ENCODE results near the gene SPRED2.

Gene SPRED2

DNA sequence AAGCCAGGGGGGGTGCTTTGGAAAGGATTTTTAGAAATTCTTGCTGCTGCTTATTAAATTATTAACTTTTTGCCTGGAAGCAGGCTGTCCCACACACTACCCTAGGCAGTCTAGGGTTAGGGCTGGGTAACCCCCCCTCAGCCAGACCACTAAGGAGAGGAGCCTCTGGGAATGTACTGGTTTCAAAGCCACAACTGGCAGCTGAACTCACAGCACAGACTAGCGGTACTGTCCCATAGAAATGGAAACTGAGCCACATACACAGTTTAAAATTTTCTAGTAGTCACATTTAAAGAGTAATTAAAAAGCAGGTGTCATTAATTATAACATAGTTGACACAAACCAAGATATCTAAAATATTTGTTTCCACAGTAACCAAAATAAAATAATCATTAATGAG, 50.1 kb downstream of the SPRED2 start:
- TF ChIP-seq TAF1 (IDR thresholded peaks at IDR 0.05; ENCODE audit: borderline replicate concordance, insufficient read depth, low read length) (no peak), SIN3A (IDR thresholded peaks at IDR 0.05; ENCODE audit: borderline replicate concordance, insufficient read depth, low read length) (no peak), POLR2AphosphoS5 (IDR thresholded peaks at IDR 0.05; ENCODE audit: low read depth, low read length) (no peak), FOXP2 (optimal IDR thresholded peaks at IDR 0.05; ENCODE audit: borderline replicate concordance, extremely low read depth, extremely low read length, insufficient read depth) (no peak)
- TF ChIP-seq, protein P1, sequence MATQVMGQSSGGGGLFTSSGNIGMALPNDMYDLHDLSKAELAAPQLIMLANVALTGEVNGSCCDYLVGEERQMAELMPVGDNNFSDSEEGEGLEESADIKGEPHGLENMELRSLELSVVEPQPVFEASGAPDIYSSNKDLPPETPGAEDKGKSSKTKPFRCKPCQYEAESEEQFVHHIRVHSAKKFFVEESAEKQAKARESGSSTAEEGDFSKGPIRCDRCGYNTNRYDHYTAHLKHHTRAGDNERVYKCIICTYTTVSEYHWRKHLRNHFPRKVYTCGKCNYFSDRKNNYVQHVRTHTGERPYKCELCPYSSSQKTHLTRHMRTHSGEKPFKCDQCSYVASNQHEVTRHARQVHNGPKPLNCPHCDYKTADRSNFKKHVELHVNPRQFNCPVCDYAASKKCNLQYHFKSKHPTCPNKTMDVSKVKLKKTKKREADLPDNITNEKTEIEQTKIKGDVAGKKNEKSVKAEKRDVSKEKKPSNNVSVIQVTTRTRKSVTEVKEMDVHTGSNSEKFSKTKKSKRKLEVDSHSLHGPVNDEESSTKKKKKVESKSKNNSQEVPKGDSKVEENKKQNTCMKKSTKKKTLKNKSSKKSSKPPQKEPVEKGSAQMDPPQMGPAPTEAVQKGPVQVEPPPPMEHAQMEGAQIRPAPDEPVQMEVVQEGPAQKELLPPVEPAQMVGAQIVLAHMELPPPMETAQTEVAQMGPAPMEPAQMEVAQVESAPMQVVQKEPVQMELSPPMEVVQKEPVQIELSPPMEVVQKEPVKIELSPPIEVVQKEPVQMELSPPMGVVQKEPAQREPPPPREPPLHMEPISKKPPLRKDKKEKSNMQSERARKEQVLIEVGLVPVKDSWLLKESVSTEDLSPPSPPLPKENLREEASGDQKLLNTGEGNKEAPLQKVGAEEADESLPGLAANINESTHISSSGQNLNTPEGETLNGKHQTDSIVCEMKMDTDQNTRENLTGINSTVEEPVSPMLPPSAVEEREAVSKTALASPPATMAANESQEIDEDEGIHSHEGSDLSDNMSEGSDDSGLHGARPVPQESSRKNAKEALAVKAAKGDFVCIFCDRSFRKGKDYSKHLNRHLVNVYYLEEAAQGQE (IDR thresholded peaks at IDR 0.05; ENCODE audit: insufficient read depth in 1 of 2, low read depth in 2 of 2, low read length in 2 of 2): no peak

DNA sequence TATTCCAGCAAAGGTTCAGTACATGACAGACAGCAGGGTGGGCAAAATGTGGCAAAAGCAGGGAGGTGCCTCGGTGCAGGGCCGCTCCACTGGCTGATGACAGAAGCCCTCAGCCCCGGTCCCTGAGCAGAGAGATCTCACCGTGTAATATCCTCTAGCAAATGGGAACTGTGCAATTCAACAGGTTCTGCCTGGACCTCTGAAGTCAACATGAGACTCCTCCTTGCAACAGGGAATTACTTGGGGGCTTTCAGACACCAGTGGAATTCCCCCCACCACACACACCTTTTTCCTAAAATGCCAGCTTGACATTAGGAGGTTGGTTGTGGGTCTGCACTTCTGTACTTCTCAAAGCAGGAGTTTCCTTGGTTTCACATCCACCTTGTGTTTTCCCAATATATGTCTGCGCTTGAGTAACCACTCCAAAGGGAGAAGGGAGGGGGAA, 50.8 kb downstream of the SPRED2 start:
- TF ChIP-seq POLR2AphosphoS5 (IDR thresholded peaks at IDR 0.05; ENCODE audit: low read depth, low read length): no peak
- no peak for TF ChIP-seq TAF1 (IDR thresholded peaks at IDR 0.05; ENCODE audit: borderline replicate concordance, insufficient read depth, low read length)
- no peak for TF ChIP-seq SIN3A (IDR thresholded peaks at IDR 0.05; ENCODE audit: borderline replicate concordance, insufficient read depth, low read length)
- TF ChIP-seq, protein P1 (IDR thresholded peaks at IDR 0.05; ENCODE audit: insufficient read depth in 1 of 2, low read depth in 2 of 2, low read length in 2 of 2): no peak
- TF ChIP-seq FOXP2 (optimal IDR thresholded peaks at IDR 0.05; ENCODE audit: borderline replicate concordance, extremely low read depth, extremely low read length, insufficient read depth): no peak

DNA sequence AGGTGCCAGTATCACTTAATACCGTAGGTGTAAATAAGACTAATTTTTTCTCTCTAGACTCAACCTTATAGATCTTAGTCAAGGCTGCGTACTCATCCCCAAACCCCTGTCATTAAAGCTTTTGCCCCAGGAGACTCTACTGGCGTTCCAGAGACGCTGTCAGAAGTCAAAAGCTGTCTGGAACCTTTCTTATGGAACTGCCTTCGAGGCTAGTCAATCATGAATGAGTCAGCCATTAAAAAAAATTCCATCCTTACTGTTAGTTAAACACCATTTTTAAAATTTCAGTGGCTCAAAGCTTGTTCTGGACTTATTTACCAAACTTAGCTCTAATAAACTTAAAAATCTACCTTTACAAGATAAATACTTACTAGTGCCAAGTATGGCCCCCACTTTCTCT, 52.1 kb downstream of the SPRED2 start:
- TF ChIP-seq POLR2AphosphoS5 (IDR thresholded peaks at IDR 0.05; ENCODE audit: low read depth, low read length) (no peak), TAF1 (IDR thresholded peaks at IDR 0.05; ENCODE audit: borderline replicate concordance, insufficient read depth, low read length) (no peak), FOXP2 (optimal IDR thresholded peaks at IDR 0.05; ENCODE audit: borderline replicate concordance, extremely low read depth, extremely low read length, insufficient read depth) (no peak), SIN3A (IDR thresholded peaks at IDR 0.05; ENCODE audit: borderline replicate concordance, insufficient read depth, low read length) (no peak)
- TF ChIP-seq, protein P1 (IDR thresholded peaks at IDR 0.05; ENCODE audit: insufficient read depth in 1 of 2, low read depth in 2 of 2, low read length in 2 of 2): no peak

DNA sequence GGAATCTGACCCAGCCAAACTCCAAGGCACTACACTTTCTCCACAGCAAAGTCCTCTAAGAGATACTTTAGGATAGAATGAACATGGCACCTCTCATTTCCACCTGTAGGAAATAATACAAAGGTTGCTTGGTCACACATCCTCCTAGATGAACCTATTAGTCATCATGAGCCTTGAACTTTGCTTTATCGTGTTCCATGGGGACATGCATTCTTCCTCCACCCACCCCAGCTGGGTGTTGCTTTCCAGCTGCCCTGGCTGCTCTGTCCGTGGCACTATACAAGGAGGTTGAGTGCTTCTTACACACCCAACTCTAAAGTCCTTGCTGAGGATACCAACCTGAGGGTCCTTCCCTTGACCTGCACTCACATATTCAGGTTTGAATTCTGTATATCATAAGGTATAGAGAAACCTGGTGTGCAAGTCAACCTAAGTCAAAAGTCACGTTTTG, 52.7 kb downstream of the SPRED2 start:
- TF ChIP-seq, protein P1 (IDR thresholded peaks at IDR 0.05; ENCODE audit: insufficient read depth in 1 of 2, low read depth in 2 of 2, low read length in 2 of 2): no peak
- no peak for TF ChIP-seq SIN3A (IDR thresholded peaks at IDR 0.05; ENCODE audit: borderline replicate concordance, insufficient read depth, low read length)
- no peak for TF ChIP-seq POLR2AphosphoS5 (IDR thresholded peaks at IDR 0.05; ENCODE audit: low read depth, low read length)
- no peak for TF ChIP-seq TAF1 (IDR thresholded peaks at IDR 0.05; ENCODE audit: borderline replicate concordance, insufficient read depth, low read length)
- no peak for TF ChIP-seq FOXP2 (optimal IDR thresholded peaks at IDR 0.05; ENCODE audit: borderline replicate concordance, extremely low read depth, extremely low read length, insufficient read depth)

DNA sequence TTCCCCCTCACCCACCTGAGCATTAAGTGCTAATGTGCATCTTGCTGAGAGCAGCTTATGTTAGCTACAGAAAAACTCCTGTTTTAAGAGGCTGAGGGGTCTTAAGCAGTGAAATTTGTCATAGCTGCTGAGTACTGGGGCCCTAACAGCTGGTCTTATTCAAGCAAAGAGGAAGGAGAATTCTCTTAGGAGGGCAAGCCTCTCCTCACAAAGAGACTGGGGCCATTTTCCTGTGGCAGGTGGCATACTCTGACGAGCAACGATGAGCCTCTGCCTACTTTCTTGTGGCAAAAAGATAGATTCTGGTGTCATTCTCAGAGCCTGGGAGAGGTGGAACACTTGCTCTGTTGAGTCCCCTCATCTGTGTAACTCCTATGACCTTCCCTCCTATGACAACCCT, 53.2 kb downstream of the SPRED2 start:
- TF ChIP-seq FOXP2 (optimal IDR thresholded peaks at IDR 0.05; ENCODE audit: borderline replicate concordance, extremely low read depth, extremely low read length, insufficient read depth) (no peak), TAF1 (IDR thresholded peaks at IDR 0.05; ENCODE audit: borderline replicate concordance, insufficient read depth, low read length) (no peak), POLR2AphosphoS5 (IDR thresholded peaks at IDR 0.05; ENCODE audit: low read depth, low read length) (no peak), SIN3A (IDR thresholded peaks at IDR 0.05; ENCODE audit: borderline replicate concordance, insufficient read depth, low read length) (no peak)
- TF ChIP-seq, protein P1 (IDR thresholded peaks at IDR 0.05; ENCODE audit: insufficient read depth in 1 of 2, low read depth in 2 of 2, low read length in 2 of 2): no peak

Measured in PFSK-1 (cell line).